Mammary epithelial cell (primary cell): ENCODE measurements around the gene SNRK.

Experiments
- CTCF ChIP-seq, 2 donors: IDR thresholded peaks in 1 of 2; conservative IDR thresholded peaks in 1 of 2; 2 replicates each; pipeline ENCODE4 v1.5.1; 2011 to 2012; ENCODE audit warnings: inconsistent platforms in 2 of 2, low read length in 2 of 2, mild to moderate bottlenecking in 2 of 2, control low read depth in 1 of 2, low read depth in 1 of 2; ENCODE audit not compliant: insufficient read depth in 1 of 2; ENCODE audit errors: extremely low read depth in 1 of 2
- EZH2 ChIP-seq: IDR thresholded peaks from 2 replicates; pipeline ENCODE4 v1.6.1; 2012; ENCODE audit warnings: low read length, inconsistent platforms, borderline replicate concordance

GRCh38 chr3:43316783-43317460 is 30.6 kb downstream of the SNRK start:
- TF ChIP-seq CTCF (conservative IDR thresholded peaks at IDR 0.05 in 1 of 2, IDR thresholded peaks at IDR 0.05 in 1 of 2; ENCODE audit: extremely low read depth in 1 of 2, insufficient read depth in 1 of 2, low read depth in 1 of 2, low read length in 2 of 2): no peak
- no peak for TF ChIP-seq EZH2
